HG03558 (cell line): ENCODE results near the gene TMED5.

ENCODE experiments used
- ATAC-seq: cut with Tn5 transposase; IDR thresholded peaks from one replicate; pipeline ENCODE4 v1.9.1; 2021; ENCODE audit warnings: moderate number of reproducible peaks; ENCODE audit not compliant: unreplicated experiment; ENCODE audit errors: extremely low read depth

Gene TMED5

DNA sequence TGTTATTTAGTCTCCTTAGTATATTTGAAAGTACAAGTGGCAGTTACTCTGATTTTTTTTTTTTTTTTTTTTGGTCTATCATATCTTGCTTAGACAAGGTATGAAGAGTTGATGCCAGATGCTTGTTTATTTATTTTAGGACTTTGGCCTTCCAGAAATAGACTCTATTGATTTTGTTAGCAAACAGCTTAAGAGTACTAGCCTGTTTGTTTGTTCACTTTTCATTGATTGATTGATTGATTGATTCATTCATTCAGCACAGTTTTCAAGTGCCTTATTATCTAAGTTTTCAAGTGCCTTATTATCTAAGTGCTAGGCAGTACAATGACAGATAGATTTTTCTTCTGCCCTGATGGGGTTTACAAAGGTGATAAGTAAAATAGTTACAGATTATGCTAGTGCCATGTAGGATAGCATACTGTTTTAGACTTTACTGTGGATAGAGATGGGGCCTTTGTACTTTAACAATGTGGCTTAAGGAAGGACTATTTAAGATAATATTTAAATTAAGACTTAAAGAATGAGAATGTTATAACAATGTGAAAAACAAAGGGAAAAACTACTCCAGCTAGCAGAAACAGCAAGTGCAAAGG, 50.6 kb downstream of the TMED5 start:
- ATAC-seq: no peak

- ATAC-seq: no peak
Measured at GRCh38 chr1:93124556-93125355, 55.5 kb downstream of the TMED5 start.

GRCh38 chr1:93123201-93123783, 56.9 kb downstream of the TMED5 start:
- no peak for ATAC-seq

DNA sequence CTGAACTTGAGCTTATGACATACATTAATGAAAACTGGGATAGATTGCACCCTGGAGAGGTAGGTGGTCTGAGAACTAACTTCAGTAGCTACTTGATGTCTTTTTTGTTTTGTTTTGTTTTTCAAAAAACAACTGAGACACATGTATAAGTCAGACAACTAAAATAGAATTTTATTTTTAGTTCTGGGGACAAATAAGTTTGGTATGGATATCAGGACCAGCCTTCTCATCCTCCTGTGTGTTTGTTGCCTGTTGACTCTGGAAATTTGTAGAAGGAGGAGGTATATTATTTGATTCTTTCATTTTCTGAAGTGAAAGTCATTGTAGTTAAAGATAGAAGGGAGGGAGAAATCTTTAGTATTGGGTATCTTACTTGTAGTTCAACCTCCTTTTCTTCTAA, 59.6 kb downstream of the TMED5 start:
- no peak for ATAC-seq

GRCh38 chr1:93114391-93114790, 65.8 kb downstream of the TMED5 start:
- no peak for ATAC-seq

GRCh38 chr1:93113127-93113526, 67.1 kb downstream of the TMED5 start:
- no peak for ATAC-seq

DNA sequence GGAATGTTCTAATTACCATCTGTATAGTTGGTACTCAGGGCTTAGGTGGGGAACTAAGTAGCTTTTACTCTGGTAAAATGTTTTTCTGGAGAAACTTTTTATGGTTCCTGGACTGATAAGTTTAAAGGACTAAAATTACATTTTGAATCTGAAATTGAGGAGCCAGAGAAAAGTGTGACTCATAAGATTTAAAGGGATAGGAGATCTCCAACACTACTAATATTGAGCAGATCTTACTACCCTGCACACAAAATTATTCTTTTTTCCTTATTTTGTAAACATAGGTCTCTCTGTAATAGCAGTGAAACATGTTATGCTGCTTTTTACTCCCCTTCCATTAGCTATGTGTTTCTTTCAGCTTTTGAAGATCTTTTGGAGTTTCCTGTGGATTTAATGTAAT, 68.7 kb downstream of the TMED5 start:
- ATAC-seq: no peak

GRCh38 chr1:93111065-93111464, 69.1 kb downstream of the TMED5 start:
- ATAC-seq: no peak

DNA sequence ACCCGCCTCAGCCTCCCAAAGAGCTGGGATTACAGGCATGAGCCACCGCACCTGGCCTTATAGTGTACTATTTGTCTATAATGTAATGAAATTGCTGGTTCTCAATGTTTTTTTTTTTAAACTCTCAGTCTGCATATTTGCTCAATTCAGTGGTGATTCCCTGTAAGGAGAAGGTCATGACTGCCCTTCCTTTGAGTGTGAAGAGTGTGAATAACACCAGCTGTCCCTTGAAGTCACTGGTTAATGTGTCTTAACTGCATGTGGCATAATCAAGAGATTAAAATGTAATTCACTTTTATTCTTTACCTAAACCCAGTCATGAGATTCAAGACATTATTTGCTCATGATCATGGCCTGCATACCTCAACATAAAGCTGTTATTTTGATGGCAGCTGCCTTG, 70.6 kb downstream of the TMED5 start:
- no peak for ATAC-seq

- ATAC-seq: no peak
Measured at GRCh38 chr1:93108335-93108734, 71.9 kb downstream of the TMED5 start.

GRCh38 chr1:93107395-93107794, 72.8 kb downstream of the TMED5 start:
- ATAC-seq: no peak

GRCh38 chr1:93106226-93106625, 74.0 kb downstream of the TMED5 start:
- ATAC-seq: no peak

- no peak for ATAC-seq
Measured at GRCh38 chr1:93102142-93102541, 78.1 kb downstream of the TMED5 start.
